ENCODE results near the gene CCBE1.

Gene CCBE1

GRCh38 chr18:59643740-59644139 lies 53.5 kb downstream of the CCBE1 start:
- TF ChIP-seq SIN3A (IDR thresholded peaks at IDR 0.05; ENCODE audit: borderline replicate concordance, insufficient read depth, low read length) (no peak), FOXP2 (optimal IDR thresholded peaks at IDR 0.05; ENCODE audit: borderline replicate concordance, extremely low read depth, extremely low read length, insufficient read depth) (no peak), TAF1 (IDR thresholded peaks at IDR 0.05; ENCODE audit: borderline replicate concordance, insufficient read depth, low read length) (no peak), REST (IDR thresholded peaks at IDR 0.05; ENCODE audit: insufficient read depth in 1 of 2, low read depth in 2 of 2, low read length in 2 of 2) (no peak), POLR2AphosphoS5 (IDR thresholded peaks at IDR 0.05; ENCODE audit: low read depth, low read length) (no peak)

- TF ChIP-seq SIN3A (IDR thresholded peaks at IDR 0.05; ENCODE audit: borderline replicate concordance, insufficient read depth, low read length), result no peak
Measured at GRCh38 chr18:59640721-59641120, 56.5 kb downstream of the CCBE1 start.

- no peak for TF ChIP-seq REST (IDR thresholded peaks at IDR 0.05; ENCODE audit: insufficient read depth in 1 of 2, low read depth in 2 of 2, low read length in 2 of 2)
- no peak for TF ChIP-seq FOXP2 (optimal IDR thresholded peaks at IDR 0.05; ENCODE audit: borderline replicate concordance, extremely low read depth, extremely low read length, insufficient read depth)
- no peak for TF ChIP-seq SIN3A (IDR thresholded peaks at IDR 0.05; ENCODE audit: borderline replicate concordance, insufficient read depth, low read length)
- no peak for TF ChIP-seq POLR2AphosphoS5 (IDR thresholded peaks at IDR 0.05; ENCODE audit: low read depth, low read length)
- no peak for TF ChIP-seq TAF1 (IDR thresholded peaks at IDR 0.05; ENCODE audit: borderline replicate concordance, insufficient read depth, low read length)
Measured at GRCh38 chr18:59639821-59640220, 57.4 kb downstream of the CCBE1 start.

GRCh38 chr18:59639136-59639535 lies 58.1 kb downstream of the CCBE1 start:
- TF ChIP-seq TAF1 (IDR thresholded peaks at IDR 0.05; ENCODE audit: borderline replicate concordance, insufficient read depth, low read length), result no peak
- no peak for TF ChIP-seq REST (IDR thresholded peaks at IDR 0.05; ENCODE audit: insufficient read depth in 1 of 2, low read depth in 2 of 2, low read length in 2 of 2)
- no peak for TF ChIP-seq FOXP2 (optimal IDR thresholded peaks at IDR 0.05; ENCODE audit: borderline replicate concordance, extremely low read depth, extremely low read length, insufficient read depth)
- TF ChIP-seq POLR2AphosphoS5 (IDR thresholded peaks at IDR 0.05; ENCODE audit: low read depth, low read length), result no peak
- no peak for TF ChIP-seq SIN3A (IDR thresholded peaks at IDR 0.05; ENCODE audit: borderline replicate concordance, insufficient read depth, low read length)

DNA sequence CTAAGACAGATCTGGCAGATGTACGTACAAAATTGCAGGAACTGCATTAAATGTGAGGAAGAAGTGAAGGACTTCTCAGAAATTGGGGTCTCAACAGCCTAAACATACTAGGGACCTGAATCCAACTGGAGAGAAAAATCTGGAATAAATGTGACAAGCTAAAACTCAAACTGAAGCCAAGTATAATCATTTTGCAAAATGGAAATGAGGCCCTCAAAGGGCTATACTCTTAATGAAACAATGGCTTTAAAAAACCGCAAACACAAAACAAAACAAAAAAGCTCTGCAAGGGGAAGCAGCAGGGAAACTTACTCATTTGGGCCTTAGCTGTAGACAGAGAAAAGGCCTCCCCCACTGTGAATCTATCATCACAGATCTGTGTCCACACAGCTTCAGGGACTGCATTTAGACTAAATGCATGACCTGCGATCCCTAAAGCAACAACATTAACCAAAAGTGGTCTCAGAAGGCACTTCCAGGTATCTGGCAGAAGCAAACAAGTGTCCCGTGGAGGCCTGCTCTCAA lies 63.2 kb downstream of the CCBE1 start:
- TF ChIP-seq TAF1 (IDR thresholded peaks at IDR 0.05; ENCODE audit: borderline replicate concordance, insufficient read depth, low read length) (no peak), SIN3A (IDR thresholded peaks at IDR 0.05; ENCODE audit: borderline replicate concordance, insufficient read depth, low read length) (no peak), REST (IDR thresholded peaks at IDR 0.05; ENCODE audit: insufficient read depth in 1 of 2, low read depth in 2 of 2, low read length in 2 of 2) (no peak), FOXP2 (optimal IDR thresholded peaks at IDR 0.05; ENCODE audit: borderline replicate concordance, extremely low read depth, extremely low read length, insufficient read depth) (no peak), POLR2AphosphoS5 (IDR thresholded peaks at IDR 0.05; ENCODE audit: low read depth, low read length) (no peak)

Measured in PFSK-1 (cell line).